Left renal pelvis (tissue), 4 donors: ENCODE data around the gene CPA1. TPM values are rescaled to one million over a fixed set of nuclear protein-coding genes. Genes with fewer than 3 reads are reported as not detected.

Source experiments
- DNase-seq, 4 donors: peaks; one replicate each; pipeline ENCODE4 v3.0.0-alpha.2; 2013; ENCODE audit warnings: low read depth in 4 of 4, low spot score in 3 of 4
- polyA plus RNA-seq, 4 donors: library from polyadenylated mRNA; unstranded; fragments of 120-200 nt; gene quantifications; one replicate each; pipeline ENCODE4 v1.2.1, GENCODE V29; 2013; ENCODE audit not compliant: insufficient read length in 4 of 4

CPA1 gene
- polyA plus RNA-seq, 4 donors: 1.6 to 3.1 (median 2.1) TPM

- DNase-seq: no peak
These were observed 41.4 kb downstream of the CPA1 start for GRCh38 chr7:130421684-130422083.

- DNase-seq: no peak
These were observed 43.3 kb downstream of the CPA1 start for GRCh38 chr7:130423501-130424037.

- DNase-seq: no peak
These were observed 45.5 kb downstream of the CPA1 start for GRCh38 chr7:130425796-130426195.

- no peak for DNase-seq
These were observed 46.3 kb downstream of the CPA1 start for GRCh38 chr7:130426564-130426963.

GRCh38 chr7:130429019-130429418, 48.7 kb downstream of the CPA1 start:
- no peak for DNase-seq

GRCh38 chr7:130430115-130430514, 49.8 kb downstream of the CPA1 start:
- DNase-seq: no peak

GRCh38 chr7:130430841-130431666, 50.8 kb downstream of the CPA1 start:
- peak in 3 of 4 donors; percentile 48 to 57 (median 48) for DNase-seq

GRCh38 chr7:130432886-130433285, 52.6 kb downstream of the CPA1 start:
- no peak for DNase-seq

GRCh38 chr7:130433301-130433700, 53.0 kb downstream of the CPA1 start:
- no peak for DNase-seq

- no peak for DNase-seq
These were observed 55.1 kb downstream of the CPA1 start for GRCh38 chr7:130435311-130435854.

GRCh38 chr7:130436253-130436652, 56.0 kb downstream of the CPA1 start:
- no peak for DNase-seq

Other genes with a start within 250 kb of the CPA1 start
- 10 to 100 TPM; 17.1 to 31.0 (median 28.8) TPM for gene TMEM209, start 175.1 kb upstream of the CPA1 start, polyA plus RNA-seq
- gene SSMEM1, start 172.6 kb upstream of the CPA1 start, polyA plus RNA-seq: not detected
- gene CPA2, start 113.6 kb upstream of the CPA1 start, polyA plus RNA-seq: under 1 TPM; 0.34 to 0.90 (median 0.49) TPM
- gene CPA4, start 87.3 kb upstream of the CPA1 start, polyA plus RNA-seq: 1 to 10 TPM in 1 of 4 donors, under 1 TPM in 3; 0.32 to 1.5 (median 0.36) TPM
- gene CPA5, start 35.7 kb upstream of the CPA1 start, polyA plus RNA-seq: under 1 TPM in 2 of 4 donors, not detected in 2; 0.09 to 0.41 TPM
- 10 to 100 TPM; 22.6 to 34.8 (median 28.3) TPM for gene CEP41, start 60.5 kb downstream of the CPA1 start, polyA plus RNA-seq
- 1,000 to 10,000 TPM in 1 of 4 donors, 100 to 1,000 TPM in 3; 647 to 1,335 (median 819) TPM for gene MEST, start 111.6 kb downstream of the CPA1 start, polyA plus RNA-seq